Fibroblast of pulmonary artery (primary cell): ENCODE measurements around the gene LETMD1.

Experiments used
- DNase-seq: peaks from one replicate; pipeline ENCODE4 v3.0.0-alpha.2; 2010; ENCODE audit warnings: low read depth
- H3K4me3 ChIP-seq: replicated peaks from 2 replicates; pipeline ENCODE4 v1.5.1; 2011; ENCODE audit warnings: low read depth, mild to moderate bottlenecking, control low read depth, low read length, moderate library complexity
- CTCF ChIP-seq: IDR thresholded peaks from 2 replicates; pipeline ENCODE4 v1.5.1; 2011; ENCODE audit warnings: mild to moderate bottlenecking, control low read depth, low read length, inconsistent platforms; ENCODE audit errors: missing control alignments

The LETMD1 gene

GRCh38 chr12:51018956-51019355 is 29.2 kb upstream of the LETMD1 start:
- DNase-seq: no peak

GRCh38 chr12:51019927-51020326 is 28.2 kb upstream of the LETMD1 start:
- no peak for DNase-seq
- H3K4me3 ChIP-seq: no peak overlapping the region
- no peak for TF ChIP-seq CTCF

More at GRCh38 chr12:51018956-51019355, 29.2 kb upstream of the LETMD1 start:
- H3K4me3 ChIP-seq: no peak overlapping the region
- TF ChIP-seq CTCF: no peak

GRCh38 chr12:51020448-51021182 is 27.5 kb upstream of the LETMD1 start:
- DNase-seq: no peak
- H3K4me3 ChIP-seq: no peak overlapping the region
- TF ChIP-seq CTCF: no peak

- TF ChIP-seq CTCF: no peak
- no peak for DNase-seq
- H3K4me3 ChIP-seq: no peak overlapping the region
Measured at GRCh38 chr12:51021694-51022093, 26.4 kb upstream of the LETMD1 start.

GRCh38 chr12:51023625-51024382 is 24.3 kb upstream of the LETMD1 start:
- H3K4me3 ChIP-seq: peak overlapping the region; percentile 82
- peak; percentile 12 for DNase-seq
- TF ChIP-seq CTCF: no peak

- TF ChIP-seq CTCF: no peak
- peak overlapping the region; percentile 82 for H3K4me3 ChIP-seq
- peak; percentile 31 for DNase-seq
Measured at GRCh38 chr12:51025338-51025835, 22.7 kb upstream of the LETMD1 start.
